ENCODE data around the gene CXCR1. TPM values are rescaled to one million over a fixed set of nuclear protein-coding genes. Genes with fewer than 3 reads are reported as not detected.

CXCR1 gene
- total RNA-seq, 1 donor from 2014 or later, result not detected

Other genes starting within 250 kb of the CXCR1 start
- 0.24 and 2.3 TPM in 2 replicates for gene TNS1, start 164.0 kb downstream of the CXCR1 start, total RNA-seq (ENCODE audit: low replicate concordance)
- not detected in 2 replicates for gene RUFY4, start 97.7 kb downstream of the CXCR1 start, total RNA-seq (ENCODE audit: low replicate concordance)
- gene CXCR2, start 40.9 kb downstream of the CXCR1 start, total RNA-seq (ENCODE audit: low replicate concordance), result not detected in 2 replicates
- gene ARPC2, start 50.2 kb upstream of the CXCR1 start, total RNA-seq (ENCODE audit: low replicate concordance), result 151 and 155 TPM in 2 replicates
- gene GPBAR1, start 94.1 kb upstream of the CXCR1 start, total RNA-seq (ENCODE audit: low replicate concordance), result 0.09 TPM in 1 of 2 replicates, not detected in the other
- 90.4 and 151 TPM in 2 replicates for gene AAMP, start 103.2 kb upstream of the CXCR1 start, total RNA-seq (ENCODE audit: low replicate concordance)
- 13.5 and 31.1 TPM in 2 replicates for gene PNKD, start 103.6 kb upstream of the CXCR1 start, total RNA-seq (ENCODE audit: low replicate concordance)
- gene TMBIM1, start 125.5 kb upstream of the CXCR1 start, total RNA-seq (ENCODE audit: low replicate concordance), result 11.1 and 14.1 TPM in 2 replicates
- gene CATIP, start 189.9 kb upstream of the CXCR1 start, total RNA-seq (ENCODE audit: low replicate concordance), result 3.1 and 6.2 TPM in 2 replicates
- gene SLC11A1, start 215.3 kb upstream of the CXCR1 start, total RNA-seq (ENCODE audit: low replicate concordance), result 0.03 TPM in 1 of 2 replicates, not detected in the other
- 31.3 and 70.5 TPM in 2 replicates for gene CTDSP1, start 232.9 kb upstream of the CXCR1 start, total RNA-seq (ENCODE audit: low replicate concordance)

Measured in neural progenitor cell (in vitro differentiated cells).